Measurements from ENCODE around the gene ACKR1.

Gene ACKR1

GRCh38 chr1:159222075-159222865 lies 17.6 kb downstream of the ACKR1 start:
- no peak for DNase-seq (ENCODE audit: low read depth)

GRCh38 chr1:159223004-159223403 lies 18.3 kb downstream of the ACKR1 start:
- no peak for DNase-seq (ENCODE audit: low read depth)

- DNase-seq (ENCODE audit: low read depth), result no peak
Measured at GRCh38 chr1:159228554-159228953, 23.9 kb downstream of the ACKR1 start.

- DNase-seq (ENCODE audit: low read depth), result no peak
Measured at GRCh38 chr1:159229260-159229885, 24.7 kb downstream of the ACKR1 start.

GRCh38 chr1:159229896-159230295 lies 25.2 kb downstream of the ACKR1 start:
- DNase-seq (ENCODE audit: low read depth), result no peak

- no peak for DNase-seq (ENCODE audit: low read depth)
Measured at GRCh38 chr1:159239551-159240220, 35.0 kb downstream of the ACKR1 start.

GRCh38 chr1:159247266-159247665 lies 42.6 kb downstream of the ACKR1 start:
- DNase-seq (ENCODE audit: low read depth), result no peak

- DNase-seq (ENCODE audit: low read depth), result no peak
Measured at GRCh38 chr1:159248311-159248710, 43.6 kb downstream of the ACKR1 start.

- DNase-seq (ENCODE audit: low read depth), result no peak
Measured at GRCh38 chr1:159250638-159251216, 46.1 kb downstream of the ACKR1 start.

All from activated gamma-delta T cell treated with anti-CD3 and anti-CD28 coated beads, Interleukin-2, amount 50 U/mL, for 16 hours (primary cell).